Activated T-cell treated with anti-CD3 and anti-CD28 coated beads, Interleukin-2, amount 50 U/mL, for 48 hours (primary cell): ENCODE results near the gene STK4.
"Not testable (repeated sequence)": the region's sequence is repeated elsewhere in the genome, so short reads cannot be mapped to it uniquely, and the experiment has no call there.

Experiments
- DNase-seq, 2 experiments: peaks; one replicate each; pipeline ENCODE4 v3.0.0-alpha.2; 2020

STK4 gene

DNA sequence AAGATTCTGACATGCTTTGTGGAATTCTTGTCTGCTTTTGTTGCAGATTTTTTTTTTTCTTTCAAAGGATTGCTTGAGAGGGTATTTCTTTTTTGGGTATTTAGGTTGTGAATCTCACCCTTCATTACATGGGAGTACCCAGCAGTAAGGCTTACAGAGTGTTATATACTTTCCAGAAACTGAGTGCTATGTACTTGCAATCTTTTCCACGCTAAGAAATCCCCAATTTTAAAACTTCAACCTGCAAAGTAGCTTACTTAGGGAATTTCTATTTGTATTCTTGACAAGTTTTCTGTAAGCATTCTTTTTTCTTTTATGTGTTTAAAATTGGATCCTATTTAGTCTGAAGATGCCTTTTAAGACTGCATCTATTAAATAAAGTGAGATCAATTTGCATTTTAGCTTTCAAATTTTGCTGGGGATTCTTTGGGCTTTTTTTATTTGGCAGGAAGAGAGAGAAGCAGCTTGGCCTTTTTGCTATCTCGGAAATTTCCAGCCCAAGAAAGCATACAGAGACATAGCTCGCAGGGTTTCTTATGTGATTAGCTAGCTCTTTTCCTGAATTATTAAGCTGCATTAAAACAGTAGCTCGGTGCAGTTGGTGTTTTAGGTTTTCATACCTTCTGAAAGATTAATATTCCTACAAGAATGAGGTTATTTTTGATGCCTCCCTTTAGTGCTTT, 92.0 kb downstream of the STK4 start:
- DNase-seq: no peak

DNA sequence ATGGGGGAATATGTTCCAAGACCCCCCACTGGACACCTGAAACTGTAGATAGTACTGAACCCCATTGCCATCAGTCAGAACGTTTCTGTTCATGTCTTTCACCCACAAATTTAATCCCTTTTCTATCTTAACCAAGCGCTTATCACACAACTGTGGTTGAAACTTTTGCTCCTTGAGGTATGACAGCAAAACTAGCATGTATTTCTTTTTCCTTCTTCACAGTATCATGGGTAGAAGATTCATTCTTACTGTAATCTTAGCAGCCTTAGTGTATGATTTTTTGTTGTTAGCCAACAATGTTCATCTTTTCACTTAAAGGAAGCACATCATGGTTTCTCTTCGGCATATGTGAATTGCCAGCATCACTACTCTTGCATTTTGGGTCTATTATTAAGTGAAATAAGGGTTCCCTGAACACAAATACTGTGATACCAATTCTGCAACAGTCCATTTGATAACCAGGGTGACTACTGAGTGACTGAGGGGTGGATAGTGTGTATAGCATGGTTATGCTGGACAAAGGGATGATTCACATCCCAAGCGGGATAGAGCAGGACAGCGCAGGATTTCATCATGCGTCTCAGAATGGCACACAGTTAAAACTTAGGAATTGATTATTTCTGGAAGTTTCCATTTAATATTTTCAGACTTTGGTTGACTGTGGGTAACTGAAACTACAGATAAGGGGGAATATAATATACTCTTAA, 92.9 kb downstream of the STK4 start:
- DNase-seq: no peak

DNA sequence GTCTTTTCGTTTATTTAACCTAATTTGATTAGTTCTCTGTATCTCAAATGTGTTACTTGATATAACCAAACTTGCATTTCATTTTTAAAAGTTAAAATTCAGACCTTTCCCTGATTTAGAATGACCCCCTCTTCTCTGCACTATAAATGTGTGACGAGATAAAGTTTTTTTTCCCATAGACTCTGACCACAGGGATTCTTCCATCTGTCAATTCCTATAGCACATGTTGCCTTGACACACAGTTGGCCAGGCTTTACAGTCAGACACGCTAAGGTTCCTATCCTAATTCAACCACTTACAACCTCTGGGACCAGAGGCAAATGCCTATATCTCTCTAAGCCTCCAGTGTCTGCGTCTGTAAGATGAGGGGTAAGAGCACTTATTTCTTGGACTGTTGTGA, 94.0 kb downstream of the STK4 start:
- no peak for DNase-seq

DNA sequence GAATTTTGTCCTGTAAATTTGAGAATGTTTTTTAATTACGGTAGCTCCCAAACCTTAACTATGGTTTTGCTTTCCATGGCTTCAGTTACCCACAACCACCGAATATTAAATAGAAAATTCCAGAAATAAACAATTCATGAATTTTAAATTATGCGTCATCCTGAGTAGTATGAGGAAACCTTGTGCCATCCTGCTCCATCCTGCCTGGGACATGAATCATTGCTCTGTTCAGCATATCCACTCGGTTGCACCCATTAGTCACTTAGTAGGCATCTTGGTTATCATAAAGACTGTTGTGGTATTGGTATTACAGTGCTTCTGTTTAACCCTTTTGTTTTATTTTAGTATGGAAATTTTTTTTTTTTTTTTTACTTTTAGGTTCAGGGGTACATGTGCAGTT, 94.9 kb downstream of the STK4 start:
- DNase-seq: no peak

DNA sequence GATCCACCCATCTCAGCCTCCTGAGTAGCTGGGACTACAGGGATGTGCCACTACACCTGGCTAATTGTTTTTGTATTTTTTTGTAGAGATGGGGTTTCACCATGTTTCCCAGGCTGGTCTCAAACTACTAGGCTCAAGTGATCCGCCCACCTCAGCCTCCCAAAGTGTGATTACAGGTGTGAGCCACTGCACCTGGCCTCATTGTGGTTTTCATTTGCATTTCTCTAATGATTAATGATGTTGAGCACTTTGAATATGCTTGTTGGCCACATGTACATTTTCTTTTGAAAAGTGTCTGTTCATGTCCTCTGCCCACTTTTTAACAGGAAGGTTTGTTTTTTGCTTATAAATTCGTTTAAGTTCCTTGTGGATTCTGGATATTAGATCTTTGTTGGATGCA, 96.8 kb downstream of the STK4 start:
- DNase-seq: not testable (repeated sequence)

DNA sequence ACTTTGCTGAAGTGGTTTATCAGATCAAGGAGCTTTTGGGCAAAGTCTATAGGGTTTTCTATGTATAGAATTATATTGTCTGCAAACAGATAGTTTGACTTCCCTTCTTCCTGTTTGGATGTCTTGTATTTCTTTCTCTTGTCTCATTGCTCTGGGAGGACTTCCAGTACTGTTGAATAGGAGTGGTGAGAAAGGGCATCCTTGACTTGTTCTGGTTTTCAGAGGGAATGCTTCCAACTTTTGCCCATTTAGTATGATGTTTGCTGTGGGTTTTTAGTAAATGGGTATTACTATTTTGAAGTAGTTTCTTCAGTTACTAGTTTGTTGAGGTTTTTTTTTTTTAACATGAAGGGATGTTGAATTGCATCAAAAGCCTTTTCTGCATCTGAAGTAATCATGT, 98.5 kb downstream of the STK4 start:
- DNase-seq: no peak

DNA sequence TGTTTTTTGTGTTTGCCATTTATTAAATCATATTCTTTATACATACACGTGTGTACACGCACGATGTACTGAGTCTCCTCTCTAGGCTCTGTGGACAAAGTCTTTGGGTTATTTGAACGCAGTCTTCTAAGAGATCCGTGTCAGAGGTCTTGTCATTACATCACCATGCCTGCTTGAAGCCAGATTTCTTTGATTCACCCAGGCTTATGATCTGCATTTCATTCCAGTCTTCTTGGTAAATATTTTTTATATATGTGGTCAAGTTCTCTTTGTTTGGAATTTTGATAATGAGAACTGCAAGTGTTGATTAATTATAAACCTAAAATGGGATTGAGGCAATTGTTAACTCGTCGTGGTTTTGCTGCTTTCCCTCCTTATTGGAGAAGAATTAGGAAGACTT, 100.1 kb downstream of the STK4 start:
- DNase-seq: no peak

DNA sequence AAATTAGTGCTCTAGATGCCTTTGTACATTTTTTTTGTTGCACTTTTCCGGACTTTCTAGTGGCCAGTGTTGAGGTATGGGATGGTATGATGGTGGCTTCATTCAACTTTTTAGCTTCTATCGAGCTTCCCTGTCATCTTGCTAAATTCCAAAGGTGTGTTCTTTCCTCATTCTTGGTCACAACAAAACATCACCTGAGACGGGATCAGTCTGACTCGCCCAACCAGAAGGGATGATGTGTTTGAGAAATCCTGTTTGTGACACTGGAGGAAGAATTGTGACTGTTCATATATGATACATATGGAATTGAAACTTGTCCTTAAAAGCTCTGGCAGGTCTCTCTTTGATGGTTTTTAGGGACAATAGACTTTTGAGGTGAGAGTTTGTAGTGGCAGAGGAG, 100.8 kb downstream of the STK4 start:
- DNase-seq: no peak

DNA sequence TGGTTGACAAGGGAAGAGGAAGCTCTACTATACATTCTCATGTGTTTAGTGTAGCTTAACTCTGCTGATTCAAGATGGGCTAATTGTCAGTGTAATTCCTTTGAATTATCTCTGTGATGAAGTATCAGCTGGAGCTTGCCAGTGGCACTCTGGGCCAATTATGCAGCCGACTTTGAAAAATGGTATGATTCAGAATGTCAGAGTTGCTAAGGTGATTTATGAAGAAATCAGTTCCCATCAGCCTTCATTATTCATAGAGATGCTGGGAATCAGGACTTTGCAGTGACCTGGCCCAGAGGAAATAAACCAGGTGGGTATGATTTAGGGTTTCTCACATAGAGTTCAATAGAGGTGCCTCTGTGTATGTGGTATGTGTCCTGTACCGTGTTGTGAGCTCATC, 101.2 kb downstream of the STK4 start:
- no peak for DNase-seq

DNA sequence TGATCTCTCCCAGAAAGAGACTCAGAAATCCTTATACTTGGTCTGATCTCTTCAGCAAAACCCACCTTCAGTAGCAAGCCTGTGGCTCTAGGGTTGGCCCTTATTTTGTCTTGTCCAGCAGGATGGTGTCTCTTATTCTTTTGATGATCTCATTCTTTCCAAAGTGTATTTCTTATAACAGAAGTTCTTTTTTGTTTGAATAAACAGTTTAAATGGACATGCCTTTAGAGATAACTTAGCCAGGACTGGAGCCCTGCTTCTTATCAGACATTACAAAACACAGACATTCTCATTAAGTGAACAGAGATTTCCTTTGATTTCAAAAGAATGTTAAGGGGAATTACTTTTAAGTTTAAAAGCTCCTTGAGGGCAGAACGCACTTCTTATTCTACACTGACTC, 102.9 kb downstream of the STK4 start:
- no peak for DNase-seq

DNA sequence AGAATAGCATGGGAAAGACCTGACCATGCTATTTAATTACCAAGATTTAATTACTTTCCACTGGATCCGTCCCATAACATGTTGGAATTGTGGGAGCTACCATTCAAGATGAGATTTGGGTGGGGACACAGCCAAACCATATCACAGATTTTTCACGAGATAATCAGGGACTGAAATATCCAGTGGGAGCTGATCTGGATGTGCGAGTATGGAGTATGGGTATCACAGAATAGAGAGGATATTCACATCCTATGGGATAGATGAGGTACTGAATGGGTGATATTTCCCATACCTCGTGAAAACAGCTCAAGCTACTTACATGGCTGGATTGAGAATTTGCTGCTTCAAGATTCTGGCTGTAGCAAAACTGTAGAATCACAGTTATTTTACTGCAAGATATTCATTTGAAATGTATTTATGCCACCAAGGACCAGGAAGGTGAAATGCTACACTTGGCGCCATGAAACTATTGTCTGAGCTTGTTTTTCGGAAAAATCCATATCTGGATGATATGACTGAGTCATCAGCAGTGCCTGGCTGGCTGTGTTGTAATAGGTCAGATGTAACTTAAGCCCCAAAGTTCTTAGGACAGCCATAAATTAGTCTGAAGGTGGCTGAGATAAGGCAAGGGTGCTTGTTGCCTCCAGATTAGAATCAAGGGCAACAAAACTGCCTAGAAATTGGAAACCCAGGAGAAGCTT, 104.8 kb downstream of the STK4 start:
- no peak for DNase-seq

DNA sequence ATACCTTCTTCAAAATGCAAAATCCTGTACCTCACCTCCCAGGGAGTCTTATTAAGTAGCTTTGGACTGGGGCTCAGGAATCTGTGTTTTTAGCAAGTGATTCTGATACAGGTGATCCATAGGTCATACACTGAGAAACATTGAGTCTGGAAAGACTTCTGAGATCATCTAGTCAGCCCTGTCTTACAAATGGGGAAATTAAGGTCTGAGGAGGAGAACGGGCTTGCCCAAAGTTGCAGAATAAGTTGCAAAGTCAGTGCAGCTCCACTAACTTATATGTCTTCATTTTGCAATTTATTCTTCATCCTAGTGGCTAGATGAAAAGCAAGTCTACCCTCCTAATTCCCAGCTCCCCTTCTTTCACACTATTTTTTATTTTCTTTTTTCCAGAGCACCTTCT, 105.8 kb downstream of the STK4 start:
- no peak for DNase-seq

DNA sequence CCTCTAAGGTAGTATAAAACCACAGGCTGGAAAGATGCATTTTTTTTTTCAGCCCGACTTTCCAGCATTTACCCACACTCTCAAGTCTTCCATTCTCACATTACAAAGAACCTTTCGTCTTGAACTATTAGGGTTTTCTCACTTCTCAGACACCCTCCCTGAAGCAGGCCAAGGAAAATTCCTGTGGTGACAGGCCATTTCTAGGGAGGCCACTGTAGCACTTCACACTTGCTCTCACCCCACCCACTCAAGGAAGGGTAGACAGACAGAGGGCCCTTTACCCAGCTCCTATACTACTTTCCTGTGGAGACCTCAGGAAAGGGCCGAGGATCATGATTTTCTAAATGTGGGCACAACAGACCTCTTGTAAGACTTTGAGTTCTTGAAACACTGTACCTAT, 106.9 kb downstream of the STK4 start:
- DNase-seq: no peak

DNA sequence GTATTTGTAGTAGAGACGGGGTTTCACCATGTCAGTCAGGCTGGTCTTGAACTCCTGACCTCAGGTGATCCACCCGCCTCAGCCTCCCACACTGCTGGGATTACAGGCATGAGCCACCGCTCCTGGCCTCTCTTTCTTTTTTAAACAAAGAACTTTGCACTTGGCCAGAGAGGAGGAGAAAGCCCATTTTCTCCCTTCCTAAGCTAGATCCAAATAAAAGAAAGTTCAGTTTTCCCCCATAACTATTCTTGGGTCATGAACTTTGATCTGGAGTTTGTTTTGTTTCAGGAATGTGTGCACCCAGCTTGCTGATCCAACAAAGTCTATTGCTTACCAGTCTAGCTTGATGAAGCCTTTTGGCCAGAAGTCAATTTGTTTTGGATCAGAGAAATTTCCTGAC, 111.2 kb downstream of the STK4 start:
- no peak for DNase-seq

DNA sequence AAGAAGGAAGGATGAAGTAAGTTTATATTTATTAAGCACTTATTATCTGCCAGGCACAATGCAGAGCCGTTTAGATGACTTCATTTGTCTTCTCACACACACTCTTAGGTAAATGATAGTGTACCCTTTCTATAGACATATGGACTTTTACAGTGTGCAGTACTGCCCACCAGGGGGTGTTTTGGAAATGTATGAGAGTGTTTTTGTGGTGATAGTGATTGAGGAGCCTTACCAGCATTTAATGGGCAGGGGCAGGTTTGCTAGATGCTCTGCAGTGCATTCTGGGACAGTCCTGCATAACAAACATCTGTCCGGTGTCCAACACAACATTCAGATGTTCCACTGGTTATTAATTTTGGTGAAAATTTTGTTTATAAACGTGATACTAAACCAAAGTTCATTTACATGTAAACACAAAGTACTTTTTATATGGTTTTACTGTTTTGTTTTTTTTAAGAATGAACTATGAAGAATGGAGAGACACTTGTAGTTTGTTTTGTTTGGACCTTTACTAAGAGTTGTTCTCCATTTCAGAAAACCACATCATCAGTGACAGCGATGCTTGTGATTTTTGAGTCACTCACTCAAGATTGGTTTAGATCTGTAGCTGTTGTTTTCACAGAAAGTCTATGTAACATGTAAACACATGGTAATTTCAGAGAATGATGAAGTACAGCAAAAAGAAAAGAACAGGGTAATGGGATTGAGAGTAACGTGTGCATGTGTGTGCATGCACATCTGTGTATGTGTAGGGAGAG, 114.7 kb downstream of the STK4 start:
- DNase-seq: no peak

DNA sequence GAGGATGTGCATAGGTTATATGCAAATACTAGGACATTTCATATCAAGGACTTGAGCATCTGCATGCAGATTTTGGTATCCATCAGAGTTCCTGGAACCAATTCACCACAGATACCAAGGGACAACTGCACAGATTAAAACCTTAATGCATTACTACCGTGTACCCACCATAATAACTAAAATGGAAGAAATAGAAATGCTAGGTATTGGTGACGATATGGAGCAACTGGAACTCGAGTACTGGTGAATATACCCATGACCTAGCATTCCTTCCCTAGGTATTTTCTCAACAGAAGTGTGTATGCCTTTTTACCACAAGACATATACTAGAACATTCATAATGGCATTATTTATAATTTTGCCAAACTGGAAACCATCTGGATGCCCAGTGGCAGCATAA, 116.2 kb downstream of the STK4 start:
- no peak for DNase-seq

DNA sequence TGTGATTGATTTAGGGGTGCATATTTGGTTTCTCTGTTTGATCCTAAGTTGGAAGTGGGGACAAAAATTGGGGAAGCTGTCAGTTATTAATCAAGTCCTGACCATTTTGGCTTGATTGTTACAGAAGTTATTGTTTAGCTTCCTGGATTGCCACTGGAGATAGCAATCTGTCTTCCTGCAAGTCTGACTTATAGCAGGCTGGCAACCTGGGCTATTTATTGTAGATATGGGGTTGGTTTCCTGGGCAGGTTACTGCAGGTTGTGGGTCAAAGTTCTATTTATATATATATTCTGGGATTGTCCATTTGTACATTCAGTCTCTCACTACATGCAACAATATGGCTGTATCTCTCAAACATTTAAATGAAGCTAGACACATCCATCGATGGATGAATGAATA, 116.8 kb downstream of the STK4 start:
- DNase-seq: no peak

DNA sequence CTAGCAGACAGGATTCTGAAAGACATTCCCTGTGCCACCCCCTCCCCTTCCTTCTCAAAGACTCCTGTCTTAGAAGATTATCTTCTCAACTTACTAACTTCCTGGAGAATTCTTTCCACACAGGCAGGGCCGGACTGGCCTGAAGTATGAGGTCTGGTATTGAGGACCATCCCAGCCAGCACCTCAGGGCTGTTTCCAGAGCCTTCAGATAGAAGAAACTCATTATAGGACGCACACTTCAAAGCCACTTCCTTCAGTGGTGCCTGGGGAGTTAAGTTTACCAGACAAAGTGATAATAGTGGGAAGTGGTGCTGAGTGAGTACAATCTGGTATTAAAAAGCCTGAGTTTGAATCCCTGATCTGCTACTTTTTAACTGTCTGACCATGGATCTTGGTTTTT, 119.0 kb downstream of the STK4 start:
- DNase-seq: no peak

DNA sequence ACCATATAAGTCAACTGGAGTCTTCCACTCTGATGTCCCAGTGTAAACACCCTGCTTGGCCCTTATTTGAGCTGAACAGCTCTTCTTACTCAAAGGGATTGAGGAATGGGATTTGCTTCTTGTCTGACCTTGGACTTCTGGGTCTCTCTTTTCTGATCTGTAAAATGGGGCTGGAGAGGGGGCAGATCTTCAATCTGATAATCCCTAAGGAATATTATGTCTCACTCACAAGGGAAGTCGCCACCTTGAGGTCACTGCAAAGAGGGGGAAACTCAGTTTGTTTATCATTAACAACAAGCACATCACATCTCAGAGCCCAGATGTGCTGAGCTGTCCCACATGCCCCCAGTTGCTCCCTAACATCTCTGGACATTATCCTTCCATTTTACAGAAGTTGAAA, 119.6 kb downstream of the STK4 start:
- DNase-seq: no peak

DNA sequence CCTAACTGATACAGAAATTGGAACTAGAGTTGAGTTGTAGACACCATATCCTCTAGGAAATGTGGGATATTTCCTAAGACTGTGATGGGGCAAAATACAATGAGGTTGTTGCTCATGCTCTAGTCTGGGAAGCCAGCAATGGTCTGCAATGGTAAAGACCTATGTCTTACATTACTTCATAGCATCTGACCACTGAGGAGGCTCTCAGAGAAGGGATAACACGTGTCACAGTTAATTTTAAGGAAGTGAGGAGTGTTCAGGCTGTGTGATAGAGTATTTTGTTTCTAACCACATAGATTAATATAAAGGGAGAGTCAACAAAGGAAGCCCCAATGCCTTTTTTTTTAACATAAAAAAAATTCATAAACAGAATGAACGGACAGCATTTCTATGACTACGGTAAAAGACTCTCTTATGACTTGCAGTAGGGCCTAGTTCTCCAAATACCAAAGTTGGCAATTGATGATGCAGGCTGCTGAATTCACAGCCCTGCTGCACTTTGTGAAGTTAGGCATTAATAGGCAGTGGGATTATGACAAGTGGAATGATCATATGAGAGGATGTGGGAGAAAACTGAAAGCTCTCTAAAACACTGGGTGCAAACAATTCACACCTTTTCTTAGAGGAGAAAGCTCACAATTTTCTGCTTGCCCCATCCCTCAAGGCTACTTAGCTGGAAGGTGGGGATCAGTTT, 120.9 kb downstream of the STK4 start:
- no peak for DNase-seq

DNA sequence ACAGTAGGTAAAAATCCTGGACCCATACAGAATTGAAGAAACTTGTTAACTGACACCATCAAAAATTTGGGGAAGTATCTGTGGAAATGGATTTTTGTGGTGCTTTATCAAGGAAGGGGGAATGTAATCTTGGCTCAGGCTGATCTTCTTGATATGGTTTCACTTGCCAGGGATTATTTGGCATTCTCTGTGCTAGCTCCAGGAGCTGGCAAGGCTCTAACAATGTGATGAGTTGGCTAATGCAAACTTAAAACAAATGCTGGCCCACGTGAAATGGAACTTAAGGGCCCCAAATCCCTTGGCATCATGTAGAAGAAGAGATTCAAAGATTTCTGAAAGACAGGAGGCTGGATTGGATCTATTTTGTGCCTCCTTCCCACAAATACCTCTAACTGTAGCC, 121.5 kb downstream of the STK4 start:
- no peak for DNase-seq

DNA sequence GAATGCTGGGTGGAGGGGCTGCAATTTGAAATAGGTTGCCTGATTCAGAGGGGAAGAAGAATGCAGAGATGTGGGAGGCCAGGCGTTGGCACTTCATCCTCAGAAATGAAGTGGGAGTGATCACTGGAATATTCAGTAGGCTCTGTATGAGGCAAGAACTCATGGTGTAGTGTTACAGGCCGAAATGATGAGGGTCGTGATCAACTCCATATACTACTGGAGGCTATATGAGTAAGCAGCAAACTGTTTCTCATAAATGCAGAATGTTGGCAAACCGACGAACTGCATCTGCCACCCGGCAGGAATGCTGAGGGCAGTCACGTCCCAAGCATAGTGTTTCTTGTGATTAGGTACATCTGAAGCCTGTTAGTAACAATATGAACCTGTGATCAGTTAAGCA, 121.9 kb downstream of the STK4 start:
- DNase-seq: no peak

DNA sequence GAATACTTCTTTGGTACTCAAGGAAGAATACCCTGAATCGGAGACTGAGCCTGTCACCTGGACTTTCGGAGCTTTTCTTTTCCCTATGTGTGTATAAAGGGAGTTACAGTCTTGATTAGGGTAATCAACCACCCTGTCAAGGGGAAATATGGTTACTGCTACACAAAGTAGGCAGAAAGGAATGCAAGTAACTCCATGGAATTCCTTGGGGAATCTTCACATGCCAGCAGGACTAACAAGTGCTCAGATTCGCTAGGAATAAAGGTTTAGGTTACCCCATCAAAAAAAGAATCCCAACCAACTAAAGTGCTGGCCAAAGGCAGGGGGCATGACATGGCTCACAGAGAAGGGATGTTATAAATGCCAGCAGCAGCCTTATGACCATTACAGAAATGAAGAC, 124.2 kb downstream of the STK4 start:
- no peak for DNase-seq
